ENCODE data around the gene WDR18. TPM values are rescaled to one million over a fixed set of nuclear protein-coding genes. Genes with fewer than 3 reads are reported as not detected.

WDR18 gene
- polyA plus RNA-seq, 1 of the 3 experiments (the other 2 are of a cell fraction) = 47.9 TPM

DNA sequence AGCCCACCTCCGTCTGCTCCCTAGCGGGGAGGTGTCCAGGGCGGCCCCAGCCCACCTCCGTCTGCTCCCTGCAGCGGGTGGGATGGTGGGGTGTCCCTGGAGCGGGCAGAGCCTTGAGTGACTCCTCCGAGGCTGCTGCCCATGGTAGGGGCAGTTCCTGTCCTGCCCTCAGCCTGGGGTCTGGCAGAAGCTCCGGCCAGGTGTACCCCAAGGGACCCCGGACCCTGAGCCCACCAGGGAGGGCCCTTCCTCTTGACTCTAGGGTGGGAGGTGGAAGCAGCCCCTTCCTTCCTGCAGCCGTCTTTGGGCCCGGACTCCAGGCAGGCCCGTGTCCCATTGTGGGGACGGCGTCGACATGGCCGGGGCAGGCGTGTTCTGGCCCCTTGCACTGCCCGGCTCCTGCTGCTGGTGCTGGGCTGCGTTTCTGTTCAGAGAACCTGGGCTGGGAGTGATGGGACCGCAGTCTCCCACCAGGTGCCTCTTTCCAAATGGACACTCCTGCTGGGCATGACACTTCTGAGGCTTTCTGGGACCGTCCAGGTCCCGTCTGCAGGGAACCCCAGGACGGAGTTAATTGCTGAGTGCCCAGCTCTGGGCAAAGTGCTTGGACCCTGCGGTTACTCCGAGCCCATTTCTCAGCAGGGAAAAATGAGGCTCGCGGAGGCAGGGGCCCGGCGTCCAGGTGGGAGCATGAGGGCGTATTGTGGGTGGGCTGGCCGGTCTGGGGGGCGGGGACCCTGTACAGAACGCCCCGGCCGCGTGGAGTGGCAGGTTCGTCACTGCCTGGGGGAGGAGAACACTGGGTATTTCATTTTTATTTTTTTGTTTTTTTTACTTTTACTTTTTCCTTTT, 38.5 kb upstream of the WDR18 start:
- H3K9me3 ChIP-seq = no peaks in the 10 kb centered on the region
- H4K20me1 ChIP-seq (ENCODE audit: insufficient read depth) = peaks cover 45% of the 10 kb centered on the region
- peaks cover 0 to 4% of the 10 kb centered on the region in 2 experiments for H3K36me3 ChIP-seq (replicated peaks in 1 of 2; ENCODE audit: control insufficient read depth in 1 of 2, insufficient read depth in 2 of 2, low read length in 1 of 2)
- no peak overlapping the region for H3K4me2 ChIP-seq
- TF ChIP-seq SIN3A (IDR thresholded peaks at IDR 0.05; ENCODE audit: borderline replicate concordance, low read depth, low read length) = no peak
- no peak for TF ChIP-seq NRF1 (IDR thresholded peaks at IDR 0.05; ENCODE audit: low read depth, low read length)
- no peak for TF ChIP-seq TEAD4 (IDR thresholded peaks at IDR 0.05; ENCODE audit: borderline replicate concordance, insufficient read depth)
- no peak for TF ChIP-seq FOXJ3 (CRISPR knock-in tag; IDR thresholded peaks at IDR 0.05)
- no peak for TF ChIP-seq MXI1 (IDR thresholded peaks at IDR 0.05; ENCODE audit: low read depth, low read length)
- TF ChIP-seq RCOR1 (IDR thresholded peaks at IDR 0.05; ENCODE audit: low read length) = no peak
- no peak for TF ChIP-seq YY1 (IDR thresholded peaks at IDR 0.05; ENCODE audit: low read depth)
- H3K27ac ChIP-seq (ENCODE audit: low read depth in 2 of 2, low read length in 1 of 2) = peak overlapping the region in 1 of 2 experiments; percentile 88; a peak in 2 of 4 replicates
- peaks cover 30% of the 10 kb centered on the region; the same call in 1 of the 2 replicates for H3K79me2 ChIP-seq (ENCODE audit: insufficient read depth)
- ChIA-PET CTCF (interaction anchor here (0.8 to 1.6 kb wide), 5 partner anchors 10 to 82 kb away, joined by 3 to 7 read pairs (median 5); no protein-coding TSS in a partner anchor), POLR2A (interaction anchor here (0.6 kb wide), 1 partner anchor 12 kb away, joined by 3 read pairs; no protein-coding TSS in a partner anchor)
- DNase-seq = no peak
- H3K9ac ChIP-seq = no peak overlapping the region
- H3K4me1 ChIP-seq (ENCODE audit: control insufficient read depth in 1 of 2, insufficient read depth in 2 of 2, low read depth in 1 of 2, low read length in 1 of 2) = peaks cover 6 to 40% of the 10 kb centered on the region in 2 experiments; a peak in 3 of 4 replicates
- H3F3A ChIP-seq (replicated peaks; ENCODE audit: insufficient read depth) = peaks cover 8% of the 10 kb centered on the region
- no peak overlapping the region for H2AFZ ChIP-seq (ENCODE audit: low read depth)
- H3K27me3 ChIP-seq (ENCODE audit: insufficient read depth) = no peaks in the 10 kb centered on the region
- no peak overlapping the region for H3K4me3 ChIP-seq (ENCODE audit: low read depth in 2 of 2, low read length in 1 of 2)
- H3K9me2 ChIP-seq = no peaks in the 10 kb centered on the region
- WGBS (ENCODE audit: low lambda C conversion rate) = 95% methylated on average over 21 of the region's 37 CpGs

DNA sequence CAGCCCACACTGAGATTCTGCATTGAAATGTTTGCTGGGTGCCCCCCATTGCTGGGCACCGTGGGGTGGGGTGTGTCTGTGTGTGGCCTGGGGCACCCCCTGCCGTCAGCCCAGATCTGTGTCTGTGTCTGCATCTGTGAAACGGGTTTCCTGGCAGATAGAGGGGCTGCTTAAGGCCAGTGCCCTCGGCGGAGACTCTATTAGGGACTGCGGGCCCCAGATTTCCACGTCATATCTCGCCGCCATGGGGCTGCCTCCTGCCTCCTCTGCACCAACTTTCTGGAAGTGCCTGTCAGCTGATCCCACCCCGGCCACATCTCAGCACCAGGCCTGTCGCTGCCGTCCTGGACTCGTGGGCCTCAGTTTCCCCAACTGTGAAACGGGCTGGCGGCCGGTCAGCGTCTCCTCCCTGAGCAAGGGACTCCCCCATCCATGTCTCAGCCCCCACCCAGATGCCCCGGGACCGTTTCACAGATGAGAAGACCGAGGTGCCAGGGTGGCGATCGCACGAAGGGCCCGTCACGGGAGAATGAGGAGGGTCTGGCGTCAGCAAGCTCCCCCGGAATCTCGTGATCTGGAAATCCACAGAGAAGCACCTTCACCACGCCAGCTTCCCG, 36.9 kb upstream of the WDR18 start:
- Histone ChIP-seq H3K79me2 (ENCODE audit: insufficient read depth) (peaks cover 19% of the 10 kb centered on the region; the same call in 1 of the 2 replicates), H2AFZ (ENCODE audit: low read depth) (no peak overlapping the region), H3K9me2 (no peaks in the 10 kb centered on the region), H3F3A (replicated peaks; ENCODE audit: insufficient read depth) (no peaks in the 10 kb centered on the region), H4K20me1 (ENCODE audit: insufficient read depth) (peaks cover 31% of the 10 kb centered on the region), H3K27ac (ENCODE audit: low read depth in 2 of 2, low read length in 1 of 2) (no peak overlapping the region; a peak in 1 of 4 replicates), H3K27me3 (ENCODE audit: insufficient read depth) (no peaks in the 10 kb centered on the region), H3K36me3 (replicated peaks in 1 of 2; ENCODE audit: control insufficient read depth in 1 of 2, insufficient read depth in 2 of 2, low read length in 1 of 2) (peaks cover 0 to 4% of the 10 kb centered on the region in 2 experiments), H3K4me2 (no peak overlapping the region), H3K4me3 (ENCODE audit: low read depth in 2 of 2, low read length in 1 of 2) (no peak overlapping the region), H3K9ac (no peak overlapping the region), H3K9me3 (no peaks in the 10 kb centered on the region), H3K4me1 (ENCODE audit: control insufficient read depth in 1 of 2, insufficient read depth in 2 of 2, low read depth in 1 of 2, low read length in 1 of 2) (peaks cover 0 to 27% of the 10 kb centered on the region in 2 experiments; a peak in 1 of 4 replicates)
- DNase-seq = no peak
- POLR2A ChIA-PET = no interaction called here
- CTCF ChIA-PET = interaction anchor here (1.4 kb wide), 1 partner anchor 24 kb away, joined by 6 read pairs; no protein-coding TSS in a partner anchor
- TF ChIP-seq EZH2phosphoT487 (IDR thresholded peaks at IDR 0.05; ENCODE audit: borderline replicate concordance, low read depth) = no peak
- 95% methylated on average over 18 of the region's 30 CpGs for WGBS (ENCODE audit: low lambda C conversion rate)

All from SK-N-SH (cell line).